Gastroesophageal sphincter (tissue), 4 donors: Measurements from ENCODE around the gene LRP1B. TPM values are rescaled to one million over a fixed set of nuclear protein-coding genes. Genes with fewer than 3 reads are reported as not detected.

ENCODE experiments used
- ATAC-seq: fragments of 150-250 bp; one replicate; pipeline ENCODE4 v1.9.1; 2016; ENCODE audit warnings: mild to moderate bottlenecking, moderate library complexity
- H3K27ac ChIP-seq, 4 donors: fragments of 200-600 bp; sonication (generic) in 3 of 4; 1 replicate in 3 of 4; 2 replicates in 1 of 4; pipeline ENCODE4 v1.5.1; 2016 to 2019
- H3K27me3 ChIP-seq: fragments of 200-600 bp; sonication (generic); one replicate; pipeline ENCODE4 v1.5.1; 2019
- H3K36me3 ChIP-seq, 2 donors: fragments of 200-600 bp; sonication (generic); one replicate each; pipeline ENCODE4 v1.5.1; 2019; ENCODE audit warnings: control low read depth in 1 of 2
- H3K4me1 ChIP-seq, 3 donors: fragments of 200-600 bp; sonication (generic); 1 replicate in 2 of 3; 2 replicates in 1 of 3; pipeline ENCODE4 v1.5.1; 2016 to 2019; ENCODE audit warnings: control low read depth in 2 of 3
- H3K4me3 ChIP-seq, 2 donors: fragments of 200-600 bp; sonication (generic); one replicate each; pipeline ENCODE4 v1.5.1; 2019; ENCODE audit warnings: mild to moderate bottlenecking in 1 of 2, moderate library complexity in 1 of 2
- H3K9me3 ChIP-seq, 3 donors: fragments of 200-600 bp; sonication (generic); one replicate each; pipeline ENCODE4 v1.5.1; 2017 to 2019; ENCODE audit warnings: control low read depth in 2 of 3
- EP300 ChIP-seq: sonication (generic); formaldehyde crosslinking; IDR thresholded peaks from one replicate; pipeline ENCODE4 v1.6.1; 2017; ENCODE audit warnings: antibody characterized with exemption, mild to moderate bottlenecking
- POLR2A ChIP-seq, 2 donors: fragments of 450-650 bp; IDR thresholded peaks; one replicate each; pipeline ENCODE4 v1.6.1; 2017; ENCODE audit warnings: antibody characterized with exemption in 2 of 2, mild to moderate bottlenecking in 2 of 2, moderate library complexity in 1 of 2
- POLR2AphosphoS5 ChIP-seq: sonication (generic); formaldehyde crosslinking; IDR thresholded peaks from one replicate; pipeline ENCODE4 v1.6.1; 2017; ENCODE audit warnings: antibody characterized with exemption
- WGBS, 2 donors: methylation state at CpG; one replicate each; pipeline ENCODE4 v1.1.5; 2018; ENCODE audit warnings: low coverage in 1 of 2; 5-methylcytosine and 5-hydroxymethylcytosine counted together
- total RNA-seq, 4 donors: library from RNA; depleted of rRNA; stranded (reverse); fragments of >200 nt; gene quantifications; one replicate each; pipeline ENCODE4 v1.1.0, GENCODE V29; 2016
- TF ChIP-seq, protein P1 (sequence below), 4 experiments: fragments of 200-600 bp in 2 of 4; fragments of 450-650 bp in 2 of 4; sonication (generic) in 1 of 4; IDR thresholded peaks; one replicate each; pipeline ENCODE4 v1.5.1; 2017 to 2019; ENCODE audit warnings: antibody characterized with exemption in 4 of 4, mild to moderate bottlenecking in 2 of 4, moderate library complexity in 2 of 4

LRP1B gene
- total RNA-seq, 4 donors from 2014 or later, result 0.27 to 20.7 (median 3.2) TPM

DNA sequence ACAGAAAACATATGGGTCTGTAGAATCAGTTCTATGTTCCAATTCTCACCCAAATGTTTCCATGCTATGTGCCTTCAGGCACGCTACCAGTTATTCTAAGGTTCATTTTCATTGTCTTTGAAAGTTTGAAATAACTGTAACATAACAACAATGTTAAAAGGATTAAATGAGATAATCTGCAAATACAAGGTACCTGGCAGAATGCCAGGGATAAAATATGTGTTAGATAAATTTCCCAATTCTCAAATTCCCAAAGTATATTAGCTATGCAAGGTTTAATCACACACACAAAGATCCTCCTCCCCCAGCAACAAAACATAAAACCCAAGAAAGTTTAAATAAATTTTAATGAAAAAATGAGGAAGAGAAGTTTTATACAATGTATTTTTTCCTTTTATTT is 261.2 kb downstream of the LRP1B start:
- Histone ChIP-seq H3K36me3 (no peaks in the 10 kb centered on the region), H3K9me3 (no peaks in the 10 kb centered on the region), H3K4me3 (no peak overlapping the region), H3K27ac (no peak overlapping the region), H3K4me1 (no peaks in the 10 kb centered on the region), H3K27me3 (no peaks in the 10 kb centered on the region)
- ATAC-seq, result no peak
- TF ChIP-seq POLR2A (IDR thresholded peaks at IDR 0.05) (no peak), POLR2AphosphoS5 (no peak), EP300 (no peak)
- TF ChIP-seq, protein P1, sequence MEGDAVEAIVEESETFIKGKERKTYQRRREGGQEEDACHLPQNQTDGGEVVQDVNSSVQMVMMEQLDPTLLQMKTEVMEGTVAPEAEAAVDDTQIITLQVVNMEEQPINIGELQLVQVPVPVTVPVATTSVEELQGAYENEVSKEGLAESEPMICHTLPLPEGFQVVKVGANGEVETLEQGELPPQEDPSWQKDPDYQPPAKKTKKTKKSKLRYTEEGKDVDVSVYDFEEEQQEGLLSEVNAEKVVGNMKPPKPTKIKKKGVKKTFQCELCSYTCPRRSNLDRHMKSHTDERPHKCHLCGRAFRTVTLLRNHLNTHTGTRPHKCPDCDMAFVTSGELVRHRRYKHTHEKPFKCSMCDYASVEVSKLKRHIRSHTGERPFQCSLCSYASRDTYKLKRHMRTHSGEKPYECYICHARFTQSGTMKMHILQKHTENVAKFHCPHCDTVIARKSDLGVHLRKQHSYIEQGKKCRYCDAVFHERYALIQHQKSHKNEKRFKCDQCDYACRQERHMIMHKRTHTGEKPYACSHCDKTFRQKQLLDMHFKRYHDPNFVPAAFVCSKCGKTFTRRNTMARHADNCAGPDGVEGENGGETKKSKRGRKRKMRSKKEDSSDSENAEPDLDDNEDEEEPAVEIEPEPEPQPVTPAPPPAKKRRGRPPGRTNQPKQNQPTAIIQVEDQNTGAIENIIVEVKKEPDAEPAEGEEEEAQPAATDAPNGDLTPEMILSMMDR (IDR thresholded peaks at IDR 0.05), result no peak
- 86 to 91% methylated on average over 1 of the region's 1 CpG for WGBS, 2 donors

DNA sequence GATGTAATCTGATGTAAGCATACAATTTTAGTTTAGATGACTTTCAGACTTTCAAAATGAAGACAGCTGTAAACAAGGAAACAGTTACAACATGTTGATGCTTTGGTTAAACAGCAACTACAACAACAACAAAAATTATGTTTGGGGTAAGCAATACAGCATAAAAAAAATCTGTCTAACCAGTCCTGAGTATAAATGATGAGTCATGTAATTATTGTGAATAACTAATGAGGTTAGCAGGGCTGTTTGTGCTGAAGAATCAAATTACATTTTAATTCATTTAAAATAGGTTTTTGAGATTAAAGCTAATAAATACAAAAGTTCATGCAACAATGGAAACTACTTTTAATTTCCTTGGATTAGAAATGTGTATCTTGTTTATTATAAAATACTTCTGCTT is 266.9 kb downstream of the LRP1B start:
- Histone ChIP-seq H3K9me3 (no peaks in the 10 kb centered on the region), H3K4me3 (no peak overlapping the region), H3K27me3 (no peaks in the 10 kb centered on the region), H3K27ac (no peak overlapping the region), H3K36me3 (no peaks in the 10 kb centered on the region), H3K4me1 (no peaks in the 10 kb centered on the region)
- ATAC-seq, result no peak
- TF ChIP-seq, protein P1 (IDR thresholded peaks at IDR 0.05), result no peak
- TF ChIP-seq POLR2AphosphoS5, result no peak
- no peak for TF ChIP-seq EP300
- no peak for TF ChIP-seq POLR2A (IDR thresholded peaks at IDR 0.05)

DNA sequence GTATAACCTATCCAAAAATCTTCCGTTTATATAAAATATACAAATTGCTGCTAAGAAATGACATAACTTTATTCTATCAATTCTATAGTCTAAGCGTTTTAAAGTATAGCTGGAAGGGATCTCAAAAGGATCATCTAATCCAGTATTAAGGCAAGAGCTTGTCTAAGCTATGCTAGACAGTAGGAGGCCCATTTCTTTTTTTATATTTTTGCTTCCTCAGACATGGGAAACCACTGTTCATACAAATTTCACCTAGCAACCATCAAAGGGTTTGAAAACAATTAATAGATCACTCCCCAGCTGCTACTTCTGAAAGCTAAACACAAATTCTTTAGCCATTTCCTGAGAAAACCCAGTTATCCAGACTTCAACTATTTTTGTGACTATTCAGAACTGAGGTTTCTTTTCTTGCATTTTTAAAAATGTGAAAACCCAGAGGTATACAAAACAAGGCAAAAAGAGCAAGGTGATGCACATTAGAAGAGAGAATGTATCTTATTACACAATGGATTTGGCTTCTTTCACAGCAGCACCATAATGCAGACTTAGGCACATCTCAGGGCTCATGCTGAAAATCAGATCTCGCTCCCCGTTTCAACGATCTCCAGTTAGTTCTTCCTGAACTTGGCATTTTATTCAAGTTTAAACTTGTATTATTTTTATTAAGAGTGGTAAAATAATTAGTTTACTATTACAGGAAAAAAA is 274.4 kb downstream of the LRP1B start:
- 60 to 66% methylated on average over 5 of the region's 5 CpGs for WGBS, 2 donors
- H3K9me3 ChIP-seq, result no peaks in the 10 kb centered on the region
- no peaks in the 10 kb centered on the region for H3K4me1 ChIP-seq
- no peak overlapping the region for H3K4me3 ChIP-seq
- TF ChIP-seq POLR2A (IDR thresholded peaks at IDR 0.05) (no peak), EP300 (no peak), POLR2AphosphoS5 (no peak)
- TF ChIP-seq, protein P1 (IDR thresholded peaks at IDR 0.05), result no peak
- H3K27me3 ChIP-seq, result no peaks in the 10 kb centered on the region
- H3K27ac ChIP-seq, result no peak overlapping the region
- no peak for ATAC-seq
- H3K36me3 ChIP-seq, result no peaks in the 10 kb centered on the region

DNA sequence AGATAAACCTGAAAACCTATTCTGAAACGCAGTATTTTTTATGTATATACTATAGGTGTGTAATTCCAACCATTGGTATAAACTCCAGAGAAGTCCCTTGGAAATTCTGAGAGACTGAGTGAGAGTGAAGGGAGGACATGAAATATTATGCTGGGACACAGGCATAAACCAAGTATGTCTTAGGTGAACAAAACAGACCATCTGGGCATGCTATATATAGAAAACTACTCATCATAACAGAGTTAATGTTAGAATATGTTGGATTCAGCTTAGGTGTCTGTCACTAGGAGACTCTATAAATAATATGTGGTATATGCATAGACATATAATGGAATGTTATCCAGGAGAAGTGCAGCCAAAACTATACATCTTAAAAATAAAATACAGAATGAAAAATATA is 282.6 kb downstream of the LRP1B start:
- TF ChIP-seq, protein P1 (IDR thresholded peaks at IDR 0.05), result no peak
- no peak for TF ChIP-seq EP300
- no peak for TF ChIP-seq POLR2A (IDR thresholded peaks at IDR 0.05)
- TF ChIP-seq POLR2AphosphoS5, result no peak
- no peaks in the 10 kb centered on the region for H3K4me1 ChIP-seq
- no peaks in the 10 kb centered on the region for H3K36me3 ChIP-seq
- ATAC-seq, result no peak
- no peaks in the 10 kb centered on the region for H3K27me3 ChIP-seq
- H3K27ac ChIP-seq, result no peak overlapping the region
- H3K4me3 ChIP-seq, result no peak overlapping the region
- no peaks in the 10 kb centered on the region for H3K9me3 ChIP-seq
- WGBS, 2 donors, result 50 to 69% methylated on average over 1 of the region's 1 CpG

DNA sequence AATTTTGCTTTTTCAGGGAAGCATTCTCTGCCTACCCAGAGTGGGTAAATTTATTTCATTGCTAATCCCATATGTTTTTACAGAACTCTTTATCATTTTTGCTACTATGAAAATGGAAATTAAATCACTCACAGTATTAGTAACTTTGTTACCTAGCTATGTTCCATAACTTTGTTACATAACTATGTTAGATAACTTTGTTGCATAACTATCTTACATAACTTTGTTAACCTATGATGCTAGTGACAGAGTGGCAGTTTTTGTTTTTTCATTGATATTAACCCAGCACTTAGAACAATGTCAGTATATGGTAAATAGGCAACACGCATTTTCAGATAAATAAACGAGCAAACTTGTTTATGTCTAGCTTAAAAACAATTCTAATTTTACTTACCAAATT is 286.6 kb downstream of the LRP1B start:
- H3K4me1 ChIP-seq, result no peaks in the 10 kb centered on the region
- no peak overlapping the region for H3K27ac ChIP-seq
- no peak overlapping the region for H3K4me3 ChIP-seq
- no peaks in the 10 kb centered on the region for H3K27me3 ChIP-seq
- H3K9me3 ChIP-seq, result no peaks in the 10 kb centered on the region
- WGBS, 2 donors, result 49 to 100% methylated on average over 2 of the region's 2 CpGs
- no peak for ATAC-seq
- TF ChIP-seq, protein P1 (IDR thresholded peaks at IDR 0.05), result no peak
- no peak for TF ChIP-seq POLR2A (IDR thresholded peaks at IDR 0.05)
- no peak for TF ChIP-seq POLR2AphosphoS5
- no peak for TF ChIP-seq EP300
- no peaks in the 10 kb centered on the region for H3K36me3 ChIP-seq
